Measurements from ENCODE around the gene L3MBTL4.

GRCh38 chr18:6355789-6356589 is 58.7 kb downstream of the L3MBTL4 start:
- no peak for TF ChIP-seq CTCF (IDR thresholded peaks at IDR 0.05)
- no peak for TF ChIP-seq POLR2A (IDR thresholded peaks at IDR 0.05)

All from adrenal gland (tissue), 5 donors.